NCI-H128 (cell line): ENCODE results near the gene GALNT14.

Source experiments
- DNase-seq: peaks from one replicate; lab custom pipeline; 2025; ENCODE audit not compliant: unreplicated experiment; lab: John Stamatoyannopoulos, UW

Gene GALNT14

DNA sequence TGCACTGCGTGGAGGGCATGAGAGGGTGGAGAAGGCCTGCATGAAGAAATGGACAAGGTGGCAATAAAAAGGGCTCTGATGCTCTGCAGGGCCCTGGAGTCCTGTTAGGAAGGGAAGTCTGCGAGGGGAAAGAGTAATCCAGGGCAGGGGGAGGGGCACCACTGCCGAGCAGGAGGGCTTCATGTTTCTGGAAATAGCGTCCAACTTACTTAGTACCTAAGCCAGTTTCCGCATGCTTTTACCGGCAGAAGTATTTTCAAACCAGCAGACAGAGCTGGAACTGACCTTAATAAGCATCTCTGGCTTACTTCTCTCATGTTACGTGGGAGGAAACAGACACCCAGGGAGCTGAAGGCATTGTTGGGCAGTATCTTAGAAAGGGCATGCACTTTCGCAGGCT, 156.7 kb downstream of the GALNT14 start:
- no peak for DNase-seq

DNA sequence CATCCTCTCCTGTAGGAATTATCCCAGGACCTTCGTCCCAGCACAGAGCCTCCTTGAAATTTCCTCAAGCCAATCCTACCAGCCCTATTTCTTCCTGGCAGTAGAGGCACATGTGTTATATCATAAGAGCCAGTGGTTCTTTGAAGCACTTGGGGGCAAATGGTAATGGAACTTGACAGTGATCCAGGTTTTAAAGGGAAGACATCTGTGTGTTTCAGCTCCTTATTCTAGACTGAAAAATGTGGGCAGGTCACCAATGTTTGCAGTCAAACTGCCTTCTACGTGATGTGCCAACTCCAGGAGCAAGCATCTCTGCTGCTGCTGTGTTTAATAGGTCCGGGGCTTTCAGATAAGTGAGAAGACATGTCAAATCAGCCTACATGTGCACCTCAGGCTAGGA, 157.1 kb downstream of the GALNT14 start:
- no peak for DNase-seq

DNA sequence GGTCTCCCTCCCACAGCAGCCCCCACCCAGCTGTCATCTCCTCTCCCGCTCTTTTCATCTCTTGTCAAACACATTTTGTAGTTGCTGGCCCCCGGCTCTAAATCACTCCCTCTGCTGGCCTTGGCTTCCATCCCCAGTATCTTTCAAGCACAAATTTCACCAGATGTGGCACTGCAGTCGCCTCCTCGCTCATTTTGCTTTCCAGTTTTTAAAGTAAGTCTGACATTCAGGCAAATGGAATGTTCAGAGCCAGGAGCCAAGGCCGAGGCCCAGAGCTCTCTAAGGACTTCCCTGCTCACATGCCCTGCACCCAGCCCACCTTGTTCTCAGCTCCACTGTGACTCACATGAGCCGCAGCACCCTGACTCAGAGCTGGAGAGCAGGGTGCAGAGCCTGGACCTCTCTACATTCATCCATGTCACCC, 158.4 kb downstream of the GALNT14 start:
- no peak for DNase-seq

DNA sequence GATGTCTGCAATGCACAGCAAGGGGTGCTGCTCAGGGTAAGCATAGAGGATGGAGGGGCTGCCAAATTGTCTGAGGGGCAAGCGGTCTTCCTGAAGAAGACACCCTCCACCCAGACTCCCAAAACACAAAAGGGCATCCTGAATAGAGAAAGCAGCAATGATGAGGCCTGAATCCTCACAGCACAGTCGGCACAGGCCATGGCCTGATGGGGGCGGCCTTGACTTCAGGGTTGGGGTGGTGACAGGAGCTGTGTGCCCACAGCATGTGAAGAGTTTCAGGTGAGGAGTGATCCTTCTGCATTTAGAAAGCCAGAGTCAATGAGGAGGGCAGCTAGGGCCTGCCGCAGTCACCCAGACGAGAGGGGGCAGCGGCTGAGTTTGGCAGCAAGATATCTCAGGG, 159.4 kb downstream of the GALNT14 start:
- no peak for DNase-seq

DNA sequence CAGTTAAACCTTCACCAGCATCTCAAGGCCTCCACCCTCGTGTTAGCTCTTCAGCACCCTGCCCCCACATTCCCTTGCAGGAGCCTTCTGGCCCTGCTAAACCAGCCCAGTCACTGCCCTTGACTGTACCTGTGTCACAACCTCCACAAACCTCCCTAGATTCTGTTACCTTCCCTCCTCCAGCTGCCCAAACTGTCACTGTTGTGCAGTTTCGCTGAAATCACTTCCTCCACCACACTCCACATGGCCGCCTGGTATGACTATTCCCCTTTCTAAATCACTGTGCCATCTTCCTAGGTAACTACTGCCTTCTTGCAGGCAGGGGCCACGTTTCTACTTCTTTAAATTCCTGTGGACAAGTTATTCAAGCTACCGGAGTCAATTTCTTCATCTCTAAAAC, 160.2 kb downstream of the GALNT14 start:
- DNase-seq: no peak

DNA sequence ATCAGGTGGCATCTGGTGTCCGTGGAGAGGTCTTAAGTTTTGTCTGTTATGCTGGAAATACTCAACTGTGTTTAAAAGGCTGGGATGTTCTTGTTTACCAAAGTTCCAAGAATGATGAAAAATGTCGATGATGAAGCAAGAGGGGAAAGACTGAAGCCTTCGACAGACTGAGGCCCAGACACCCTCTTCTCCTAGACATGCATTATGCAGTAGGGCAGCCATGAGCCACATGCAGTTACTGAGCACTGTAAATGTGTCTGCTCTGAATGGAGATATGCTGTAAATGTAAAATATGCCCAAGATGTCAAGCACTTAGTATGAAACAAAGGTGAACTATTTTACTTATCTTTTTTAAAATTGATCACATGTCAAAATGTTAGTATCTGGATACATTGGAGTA, 163.1 kb downstream of the GALNT14 start:
- no peak for DNase-seq

DNA sequence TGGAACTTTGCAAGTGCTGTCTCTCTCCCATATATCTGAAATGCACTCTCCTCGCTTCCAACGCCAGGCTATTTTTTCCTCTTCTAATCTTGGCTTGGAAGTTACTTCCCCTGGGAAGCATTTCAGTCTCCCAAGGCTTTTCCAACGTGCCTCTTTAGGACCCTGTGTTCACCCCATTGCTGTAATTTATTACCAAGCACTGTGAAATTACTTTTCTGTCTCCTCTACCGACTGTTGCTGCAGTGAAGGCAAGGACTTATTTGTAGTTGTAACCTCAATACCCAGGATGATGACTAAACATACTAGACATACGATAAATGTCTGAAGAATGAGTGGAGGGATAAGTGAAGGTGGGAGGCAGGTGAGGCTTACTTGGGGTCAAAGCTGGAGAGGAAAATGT, 163.7 kb downstream of the GALNT14 start:
- no peak for DNase-seq

DNA sequence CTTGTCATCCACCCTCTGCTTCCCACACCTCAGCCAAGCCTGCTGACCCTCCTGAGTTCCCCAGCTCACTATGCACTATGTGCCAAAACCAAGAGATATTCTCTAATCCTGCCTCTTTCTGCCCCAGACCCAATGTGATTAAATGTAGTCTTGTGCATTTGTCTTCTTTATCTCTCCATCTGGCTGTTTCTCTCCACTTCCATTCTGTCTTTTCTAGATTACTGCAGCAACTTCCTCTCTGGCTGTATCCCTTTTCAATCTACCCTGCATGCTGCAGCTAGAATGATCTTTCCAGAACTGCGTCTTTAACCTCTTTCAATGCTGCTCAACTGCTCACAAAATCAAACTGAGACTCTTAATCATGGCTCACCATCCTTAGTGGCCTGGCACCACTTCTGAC, 164.1 kb downstream of the GALNT14 start:
- no peak for DNase-seq

DNA sequence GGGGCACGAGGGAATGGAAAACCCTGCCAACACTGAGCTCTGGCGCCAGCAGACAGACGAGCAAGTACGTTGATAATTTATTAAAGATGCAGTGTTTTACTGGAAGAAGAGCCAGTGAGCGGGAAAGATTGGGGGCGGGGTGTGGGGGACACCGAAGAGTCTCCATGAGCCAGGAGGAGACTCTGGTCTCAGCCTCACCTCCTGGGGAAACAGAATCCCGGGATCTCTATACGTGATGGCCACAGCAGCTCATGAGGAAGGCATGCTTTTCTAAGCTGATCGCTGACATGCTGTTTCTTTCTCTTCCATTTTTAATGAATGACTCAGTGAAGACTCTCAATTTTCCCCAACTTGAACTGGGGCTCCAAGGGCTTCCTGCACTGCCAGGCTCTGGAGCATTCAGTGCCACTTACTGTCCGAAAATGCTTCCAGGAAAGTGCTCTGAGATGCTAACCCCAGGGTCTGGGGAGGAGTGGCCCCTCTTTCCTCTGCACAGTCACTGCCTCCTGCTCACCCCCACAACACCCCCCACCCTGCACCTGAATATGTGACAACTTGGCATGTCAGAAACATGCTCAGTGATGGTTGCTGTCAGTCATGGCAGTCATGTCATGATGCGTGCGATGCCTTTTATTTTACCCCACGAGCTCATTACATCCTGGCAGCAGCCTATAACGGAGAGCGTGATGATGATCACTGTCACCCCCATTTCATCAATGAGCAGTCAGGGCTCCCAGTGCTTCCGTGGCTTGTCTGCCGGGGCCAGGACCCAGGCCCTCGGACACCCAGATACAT, 166.8 kb downstream of the GALNT14 start:
- no peak for DNase-seq

DNA sequence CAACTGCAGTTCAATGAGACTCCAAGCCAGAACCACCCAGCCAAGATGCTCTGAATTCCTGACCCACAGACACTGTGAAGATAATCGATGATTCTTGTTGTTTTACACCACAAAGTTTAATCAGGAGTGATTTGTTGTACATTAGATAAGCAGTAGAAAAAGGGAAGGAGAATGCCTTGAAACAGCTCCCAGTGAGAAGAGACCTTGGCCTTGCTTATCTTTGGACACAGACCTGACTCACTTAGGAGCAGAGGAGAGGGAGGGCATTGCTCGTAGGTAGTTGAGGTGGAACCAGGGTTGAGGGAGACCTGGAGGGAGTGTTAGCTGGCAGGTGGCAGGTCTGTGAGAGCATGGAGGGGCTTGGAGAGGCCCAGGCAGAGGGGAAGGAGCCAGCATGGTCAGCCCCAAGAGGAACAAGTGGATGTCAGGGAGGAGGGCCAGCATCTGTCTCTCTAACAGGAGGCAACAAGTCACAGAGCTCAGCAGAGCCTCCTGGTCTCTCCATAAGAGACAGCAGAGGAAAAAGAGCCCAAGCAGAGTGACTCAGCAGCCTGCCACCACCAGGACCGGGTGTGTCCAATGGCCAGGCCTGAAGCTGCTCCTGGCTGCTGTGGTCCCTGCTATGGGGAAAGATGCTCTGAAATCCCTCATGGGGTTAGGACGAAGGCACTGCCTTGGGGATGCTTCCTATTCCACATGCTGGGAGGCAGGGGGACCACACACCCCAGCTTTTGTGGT, 169.4 kb downstream of the GALNT14 start:
- DNase-seq: no peak

DNA sequence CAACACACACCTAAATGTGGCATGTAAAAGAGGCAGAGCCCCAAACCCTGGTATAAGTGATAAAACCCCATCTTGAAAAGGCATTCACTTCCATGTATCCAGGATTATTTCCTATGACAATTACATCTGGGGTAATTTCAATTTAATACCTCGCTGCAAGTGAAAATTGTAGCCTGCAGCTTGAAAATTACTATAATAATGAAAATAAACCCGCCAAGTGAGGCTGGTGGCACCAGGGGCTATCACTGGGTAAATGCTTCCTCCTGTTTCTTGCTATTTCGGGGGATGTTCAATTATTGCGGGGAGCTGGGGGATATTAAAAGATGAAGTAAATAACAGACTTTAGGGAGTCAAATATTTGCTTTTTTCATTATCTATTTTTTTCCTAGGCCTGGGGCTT, 171.5 kb downstream of the GALNT14 start:
- no peak for DNase-seq

DNA sequence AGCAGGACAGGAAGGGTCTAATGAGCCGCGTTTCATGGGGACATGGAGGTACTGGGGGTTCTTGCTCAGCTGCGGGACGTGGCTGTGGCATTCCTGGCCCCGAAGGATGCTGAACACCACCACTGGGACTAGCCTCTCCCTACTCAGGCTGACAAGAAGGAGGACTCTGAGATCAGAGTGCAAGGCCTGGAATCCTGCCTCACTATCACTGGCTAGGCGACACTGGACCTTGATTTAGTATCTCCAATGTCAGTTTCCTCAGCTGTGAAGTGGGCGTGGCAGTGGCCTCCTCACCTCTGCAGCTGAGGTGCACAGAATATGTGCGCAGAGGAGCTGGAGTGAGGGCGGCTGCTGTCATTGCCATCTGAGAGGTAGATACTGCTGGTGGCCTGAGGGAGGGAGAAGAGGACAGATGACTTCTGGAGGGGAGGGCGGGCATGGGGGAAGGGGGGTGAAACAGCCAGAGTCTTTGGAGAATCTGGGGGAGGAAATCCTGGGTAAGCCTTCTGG, 173.2 kb downstream of the GALNT14 start:
- DNase-seq: no peak

DNA sequence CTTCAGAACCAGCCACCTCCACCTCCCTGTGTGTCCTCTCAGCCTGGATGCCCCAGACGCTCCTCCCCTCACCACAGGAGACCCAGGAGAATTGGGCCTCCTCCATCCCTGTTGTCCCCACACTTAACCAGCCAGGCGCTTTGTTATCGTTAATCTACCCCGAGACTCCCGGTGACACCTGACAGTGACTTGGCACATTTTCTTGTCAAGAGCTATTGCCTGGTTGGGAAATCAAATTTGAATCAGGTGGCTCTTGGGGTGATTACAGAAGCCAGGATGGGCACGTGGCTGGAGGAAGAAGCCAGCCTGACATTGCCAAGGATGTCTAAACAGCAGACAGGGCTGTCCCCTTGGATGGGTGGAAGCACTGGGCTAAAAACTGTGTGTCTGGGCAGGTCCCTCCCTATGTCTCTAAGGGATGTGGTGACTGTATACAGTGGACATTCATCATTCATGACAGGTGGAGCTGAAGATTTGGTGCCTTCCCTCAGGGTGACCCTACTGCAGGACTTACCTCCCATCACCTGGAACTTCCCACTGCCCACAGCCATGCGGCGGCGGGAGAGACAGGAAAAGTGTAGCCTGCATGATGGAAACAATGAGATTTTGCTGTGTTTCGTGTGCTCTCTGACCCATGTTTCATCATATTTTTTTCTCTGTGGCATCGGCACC, 173.8 kb downstream of the GALNT14 start:
- DNase-seq: no peak

DNA sequence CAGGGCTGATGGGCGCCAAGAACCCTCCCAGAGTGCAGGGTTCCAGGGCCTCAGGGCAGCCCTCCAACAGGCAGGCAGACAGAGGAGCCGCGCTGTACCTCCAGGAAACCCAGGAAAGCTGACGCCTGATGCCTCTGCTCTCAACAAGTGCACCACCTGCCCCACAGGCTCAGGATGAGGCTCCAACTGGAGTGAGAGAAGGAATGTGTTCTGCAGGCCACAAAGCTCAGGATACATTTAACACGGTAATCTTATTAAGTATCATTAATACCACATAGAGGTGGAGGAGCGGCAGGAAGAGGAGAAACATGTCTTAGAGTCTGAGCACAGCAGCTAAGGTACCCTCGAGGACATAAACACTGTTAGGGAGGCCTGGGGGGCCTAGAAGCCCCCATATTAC, 175.1 kb downstream of the GALNT14 start:
- no peak for DNase-seq

DNA sequence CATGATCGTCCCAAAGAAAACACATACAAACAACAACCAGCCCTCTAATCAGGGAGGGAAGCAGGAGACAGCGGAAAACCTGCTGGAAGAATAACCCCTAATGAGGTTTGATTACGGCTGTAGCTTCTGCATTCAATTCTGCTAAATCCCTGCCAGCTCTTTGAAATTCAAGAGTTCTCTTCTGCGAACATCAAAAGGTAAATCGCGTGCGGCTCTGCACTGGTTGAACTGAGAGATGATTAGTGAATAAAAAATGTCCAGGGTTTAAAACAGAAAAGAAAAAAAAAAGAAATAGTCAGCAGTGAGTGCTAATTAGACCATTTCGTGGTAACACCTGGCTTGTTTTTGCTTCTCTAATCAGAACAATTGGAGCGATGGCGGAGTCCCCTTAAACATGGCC, 178.0 kb downstream of the GALNT14 start:
- no peak for DNase-seq

DNA sequence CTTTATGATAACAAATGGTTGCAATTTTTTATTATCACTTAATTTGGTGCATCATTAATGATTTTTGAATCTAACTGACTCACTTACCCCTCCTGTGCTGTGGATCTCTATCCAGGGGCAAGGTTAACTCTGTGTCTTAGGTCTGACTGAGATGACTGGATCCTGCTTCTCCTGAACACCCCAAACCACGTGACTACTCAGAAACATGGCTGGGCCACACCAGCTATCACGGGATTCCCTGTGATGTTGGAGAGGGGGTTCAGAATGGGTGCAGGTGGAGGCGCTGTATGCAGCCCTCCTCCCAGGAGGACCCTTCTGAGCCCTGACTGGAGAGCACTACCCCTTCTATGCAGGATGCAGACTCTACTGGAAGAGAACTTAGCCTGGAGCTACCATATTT, 178.6 kb downstream of the GALNT14 start:
- DNase-seq: no peak

DNA sequence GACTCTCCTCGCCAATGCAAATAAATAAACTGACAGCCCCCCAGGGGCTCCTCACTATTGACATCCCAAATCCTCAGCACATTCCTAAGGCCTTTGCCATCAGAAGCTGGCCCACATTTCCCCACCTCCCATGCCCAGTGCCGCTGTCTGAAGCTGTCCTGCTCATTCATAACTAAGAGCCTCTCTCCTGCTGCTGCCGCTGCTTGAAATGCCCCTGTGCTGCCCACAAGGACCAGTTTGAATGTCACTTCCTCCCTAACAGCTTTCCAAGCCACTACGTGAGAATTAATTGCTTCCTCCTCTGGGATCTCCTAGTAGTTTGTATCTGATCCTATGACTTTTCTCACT, 179.3 kb downstream of the GALNT14 start:
- DNase-seq: no peak

DNA sequence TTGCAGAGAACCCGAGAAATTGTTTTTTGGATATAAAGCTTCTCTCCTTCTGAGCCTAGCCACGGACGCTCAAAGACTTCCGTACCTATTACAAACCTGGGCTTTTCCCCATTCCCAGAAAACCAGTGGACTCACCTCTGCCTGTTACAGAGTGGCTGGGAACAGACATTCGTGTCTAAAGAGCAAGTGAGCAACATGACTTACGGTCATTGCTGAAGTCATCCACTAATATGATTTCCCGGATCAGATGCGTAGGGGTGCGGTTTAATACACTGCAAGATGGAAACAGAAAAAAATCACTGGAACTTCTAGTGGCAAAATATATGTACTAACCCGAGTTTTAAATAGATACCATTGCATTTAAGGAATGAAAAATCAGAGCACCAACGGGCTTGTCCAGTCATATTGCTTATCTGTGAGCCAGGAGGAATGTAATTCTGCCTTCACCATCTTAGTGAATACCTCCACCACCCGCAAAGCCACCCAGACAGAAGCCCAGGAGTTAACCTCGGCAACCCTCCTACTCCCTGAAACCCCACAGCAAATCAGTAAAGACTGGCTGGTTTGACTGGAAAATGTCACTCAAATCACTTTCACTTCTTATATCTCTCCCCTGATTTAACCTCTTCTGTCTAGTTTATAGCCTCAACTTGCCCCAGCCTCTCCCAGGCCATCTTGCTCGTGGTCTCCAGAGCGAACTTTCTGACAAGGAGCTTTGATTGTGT, 179.9 kb downstream of the GALNT14 start:
- no peak for DNase-seq

DNA sequence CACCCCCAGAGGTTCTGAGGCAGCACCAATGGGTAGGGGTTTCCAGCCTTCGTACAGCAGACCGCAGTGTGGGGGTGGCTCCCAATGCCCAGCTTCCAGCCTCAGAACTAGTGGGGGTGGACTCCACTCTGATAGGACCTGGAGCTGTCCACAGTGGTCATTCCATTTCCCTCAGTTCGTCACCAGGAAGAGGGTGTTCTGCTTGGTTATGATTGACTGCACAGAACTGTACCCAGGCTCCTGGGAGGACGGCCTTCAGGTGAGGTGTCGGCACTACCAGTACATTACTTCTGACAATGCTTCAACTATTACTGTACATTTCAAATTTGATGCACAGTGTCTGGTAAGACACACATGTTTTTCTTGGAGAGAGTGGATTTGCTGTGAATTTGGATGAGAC, 180.6 kb downstream of the GALNT14 start:
- DNase-seq: no peak

DNA sequence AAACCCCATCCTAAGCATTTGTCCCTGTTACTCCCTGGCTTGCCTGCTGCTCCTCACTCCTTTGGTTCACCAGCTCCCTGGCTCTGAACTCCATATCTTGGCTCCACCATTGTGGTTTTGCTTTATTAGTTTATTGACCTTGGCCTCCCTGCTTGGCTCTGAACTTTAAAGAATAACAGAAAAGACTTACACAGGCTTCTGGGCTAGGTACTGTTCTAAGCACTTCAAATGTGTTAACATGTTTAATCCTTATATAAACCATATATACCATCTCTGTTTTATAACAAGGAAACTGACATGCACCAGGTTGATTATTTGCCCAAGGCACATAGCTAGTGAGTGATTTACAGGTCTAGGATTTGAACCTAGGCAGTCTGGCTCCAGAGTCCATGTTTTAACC, 181.2 kb downstream of the GALNT14 start:
- DNase-seq: no peak

DNA sequence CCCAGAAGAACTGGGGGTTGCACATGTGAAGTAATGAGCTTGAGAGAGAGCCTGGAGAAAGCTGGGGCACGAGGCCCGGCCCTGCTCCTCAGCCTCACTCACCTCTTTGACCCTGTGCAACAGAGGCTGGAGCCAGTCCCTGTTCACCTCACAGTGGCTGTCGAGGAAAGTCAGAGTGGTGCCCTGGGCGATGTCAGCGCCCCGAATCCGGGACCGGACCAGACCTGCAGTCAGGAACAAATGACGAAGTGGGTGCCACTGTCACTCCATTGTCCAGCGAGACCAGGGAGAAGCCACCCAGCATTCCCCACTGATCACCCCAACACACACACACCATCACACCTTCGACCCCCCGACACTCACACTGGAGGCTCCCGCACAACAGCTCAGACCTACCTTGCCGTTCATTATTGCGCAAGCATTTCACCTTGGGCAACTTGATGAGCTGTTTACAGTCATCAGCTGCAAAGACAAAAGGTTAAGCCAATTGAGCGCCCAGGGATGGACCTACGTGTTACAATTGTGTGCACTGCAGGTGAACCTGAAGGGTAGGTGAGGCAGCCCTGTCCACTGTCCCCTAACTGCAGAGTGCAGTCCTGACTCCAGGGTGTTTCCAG, 182.6 kb downstream of the GALNT14 start:
- DNase-seq: no peak
